ENCODE data around the gene IL36A.

IL36A gene, protein sequence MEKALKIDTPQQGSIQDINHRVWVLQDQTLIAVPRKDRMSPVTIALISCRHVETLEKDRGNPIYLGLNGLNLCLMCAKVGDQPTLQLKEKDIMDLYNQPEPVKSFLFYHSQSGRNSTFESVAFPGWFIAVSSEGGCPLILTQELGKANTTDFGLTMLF
- total RNA-seq: 0 to 0.67 (median 0) reads per million in 9 experiments

GRCh38 chr2:113005030-113005509 lies at the start of gene IL36A:
IL36A (plus strand) TSS chr2:113005459; CDS start chr2:113005872, 413 bp downstream.
- Mint-ChIP-seq H3K9me3 (peaks cover 4 to 16% of the 10 kb centered on the region in 2 donors), H3K27ac (no peak within 1 kb of the TSS), H3K27me3 (peaks cover 8 to 56% of the 10 kb centered on the region in 2 donors), H3K4me3 (no peak within 1 kb of the TSS), H3K36me3 (ENCODE audit: insufficient read depth) (no peaks in the 10 kb centered on the region), H3K4me1 (ENCODE audit: low read depth in 2 of 2) (no peaks in the 10 kb centered on the region)
- ATAC-seq (replicated peaks): no peak
- DNase-seq: no peak

GRCh38 chr2:112957511-112957910 lies 47.7 kb upstream of the IL36A start:
- no peak overlapping the region for H3K4me3 Mint-ChIP-seq
- no peaks in the 10 kb centered on the region for H3K4me1 Mint-ChIP-seq (ENCODE audit: low read depth in 2 of 2)
- no peaks in the 10 kb centered on the region for H3K9me3 Mint-ChIP-seq
- DNase-seq (no peak), ATAC-seq (replicated peaks) (no peak)
- H3K27ac Mint-ChIP-seq: no peak overlapping the region
- H3K36me3 Mint-ChIP-seq (ENCODE audit: insufficient read depth): no peaks in the 10 kb centered on the region
- H3K27me3 Mint-ChIP-seq: peaks cover 19 to 21% of the 10 kb centered on the region in 2 donors

- Mint-ChIP-seq H3K9me3 (no peaks in the 10 kb centered on the region), H3K4me3 (no peak overlapping the region), H3K27ac (no peak overlapping the region), H3K36me3 (ENCODE audit: insufficient read depth) (no peaks in the 10 kb centered on the region), H3K4me1 (ENCODE audit: low read depth in 2 of 2) (no peaks in the 10 kb centered on the region), H3K27me3 (peaks cover 14 to 31% of the 10 kb centered on the region in 2 donors)
- peak; percentile 18 to 41 (median 21) for DNase-seq
- peak; percentile 73 for ATAC-seq (replicated peaks)
These were observed 46.7 kb upstream of the IL36A start for GRCh38 chr2:112958428-112959108.

GRCh38 chr2:112959109-112959812 lies 46.0 kb upstream of the IL36A start:
- no peaks in the 10 kb centered on the region for H3K4me1 Mint-ChIP-seq (ENCODE audit: low read depth in 2 of 2)
- no peak overlapping the region for H3K4me3 Mint-ChIP-seq
- no peaks in the 10 kb centered on the region for H3K36me3 Mint-ChIP-seq (ENCODE audit: insufficient read depth)
- no peak for ATAC-seq (replicated peaks)
- no peaks in the 10 kb centered on the region for H3K9me3 Mint-ChIP-seq
- peaks cover 18 to 35% of the 10 kb centered on the region in 2 donors for H3K27me3 Mint-ChIP-seq
- H3K27ac Mint-ChIP-seq: no peak overlapping the region
- DNase-seq: no peak

DNA sequence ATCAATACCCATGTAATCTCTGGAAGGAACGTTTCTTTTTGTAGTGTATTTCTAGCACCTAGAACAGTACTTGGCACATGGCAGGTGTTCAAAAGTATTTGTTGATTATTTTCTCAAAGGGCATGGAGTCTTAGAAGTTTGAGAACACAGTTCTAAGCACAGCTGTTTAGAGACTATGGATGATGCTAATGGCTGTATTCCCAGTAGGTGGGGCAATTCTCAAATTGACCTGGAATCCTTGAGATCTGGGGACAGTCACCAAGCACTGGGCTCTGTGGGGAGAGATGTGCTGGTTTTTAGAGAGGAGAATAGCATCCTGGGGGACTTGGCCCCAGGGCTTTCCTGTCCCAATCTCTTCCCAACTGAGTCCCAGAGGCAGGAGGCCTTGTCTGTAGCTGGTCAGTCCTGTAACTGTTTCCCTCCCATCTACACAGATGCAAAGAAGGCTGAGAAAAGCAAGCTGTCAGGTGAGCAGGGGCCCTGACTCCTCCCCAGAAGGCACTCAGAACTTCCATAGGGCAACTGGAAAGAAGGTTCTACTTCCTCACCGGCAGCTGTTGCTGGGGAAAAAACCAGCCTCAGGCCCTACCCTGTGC lies 44.9 kb upstream of the IL36A start:
- Mint-ChIP-seq H3K4me3 (no peak overlapping the region), H3K9me3 (no peaks in the 10 kb centered on the region), H3K4me1 (ENCODE audit: low read depth in 2 of 2) (no peaks in the 10 kb centered on the region), H3K36me3 (ENCODE audit: insufficient read depth) (no peaks in the 10 kb centered on the region), H3K27ac (no peak overlapping the region), H3K27me3 (peaks cover 7 to 24% of the 10 kb centered on the region in 2 donors)
- ATAC-seq (replicated peaks) (no peak), DNase-seq (no peak)

- H3K4me1 Mint-ChIP-seq (ENCODE audit: low read depth in 2 of 2): no peaks in the 10 kb centered on the region
- DNase-seq (no peak), ATAC-seq (replicated peaks) (no peak)
- H3K36me3 Mint-ChIP-seq (ENCODE audit: insufficient read depth): no peaks in the 10 kb centered on the region
- H3K9me3 Mint-ChIP-seq: no peaks in the 10 kb centered on the region
- H3K27me3 Mint-ChIP-seq: peaks cover 12 to 27% of the 10 kb centered on the region in 2 donors
- H3K4me3 Mint-ChIP-seq: no peak overlapping the region
- no peak overlapping the region for H3K27ac Mint-ChIP-seq
These were observed 42.7 kb upstream of the IL36A start for GRCh38 chr2:112962308-112963175.

GRCh38 chr2:112967023-112967422 lies 38.2 kb upstream of the IL36A start:
- Mint-ChIP-seq H3K27ac (no peak overlapping the region), H3K9me3 (no peaks in the 10 kb centered on the region), H3K4me3 (no peak overlapping the region), H3K27me3 (peaks cover 26 to 49% of the 10 kb centered on the region in 2 donors), H3K36me3 (ENCODE audit: insufficient read depth) (no peaks in the 10 kb centered on the region), H3K4me1 (ENCODE audit: low read depth in 2 of 2) (no peaks in the 10 kb centered on the region)
- ATAC-seq (replicated peaks) (no peak), DNase-seq (no peak)

- no peak overlapping the region for H3K4me3 Mint-ChIP-seq
- no peak for ATAC-seq (replicated peaks)
- peaks cover 44 to 59% of the 10 kb centered on the region in 2 donors for H3K27me3 Mint-ChIP-seq
- no peaks in the 10 kb centered on the region for H3K9me3 Mint-ChIP-seq
- H3K36me3 Mint-ChIP-seq (ENCODE audit: insufficient read depth): no peaks in the 10 kb centered on the region
- no peak overlapping the region for H3K27ac Mint-ChIP-seq
- DNase-seq: no peak
- no peaks in the 10 kb centered on the region for H3K4me1 Mint-ChIP-seq (ENCODE audit: low read depth in 2 of 2)
These were observed 32.7 kb upstream of the IL36A start for GRCh38 chr2:112972423-112973086.

GRCh38 chr2:112973156-112973555 lies 32.1 kb upstream of the IL36A start:
- no peak for ATAC-seq (replicated peaks)

GRCh38 chr2:112977559-112978056 lies 27.7 kb upstream of the IL36A start, which contains the start of gene IL36G:
IL36G (plus strand) TSS chr2:112978006; CDS start chr2:112978639, 633 bp downstream.
- Mint-ChIP-seq H3K27ac (no peak within 1 kb of the TSS), H3K4me1 (ENCODE audit: low read depth in 2 of 2) (peaks cover 0 to 5% of the 10 kb centered on the region in 2 donors), H3K36me3 (ENCODE audit: insufficient read depth) (no peaks in the 10 kb centered on the region), H3K9me3 (no peaks in the 10 kb centered on the region), H3K27me3 (peaks cover 28 to 31% of the 10 kb centered on the region in 2 donors), H3K4me3 (no peak within 1 kb of the TSS)
- DNase-seq: no peak
- ATAC-seq (replicated peaks): no peak

More at GRCh38 chr2:112973156-112973555, 32.1 kb upstream of the IL36A start:
- Mint-ChIP-seq H3K27ac (no peak overlapping the region), H3K9me3 (no peaks in the 10 kb centered on the region), H3K36me3 (ENCODE audit: insufficient read depth) (no peaks in the 10 kb centered on the region), H3K4me3 (no peak overlapping the region), H3K27me3 (peaks cover 44 to 59% of the 10 kb centered on the region in 2 donors), H3K4me1 (ENCODE audit: low read depth in 2 of 2) (no peaks in the 10 kb centered on the region)
- no peak for DNase-seq

GRCh38 chr2:112979731-112980130 lies 25.5 kb upstream of the IL36A start:
- ATAC-seq (replicated peaks): no peak
- no peak overlapping the region for H3K4me3 Mint-ChIP-seq
- DNase-seq: no peak
- no peaks in the 10 kb centered on the region for H3K9me3 Mint-ChIP-seq
- no peaks in the 10 kb centered on the region for H3K36me3 Mint-ChIP-seq (ENCODE audit: insufficient read depth)
- H3K27ac Mint-ChIP-seq: no peak overlapping the region
- H3K27me3 Mint-ChIP-seq: peaks cover 24 to 28% of the 10 kb centered on the region in 2 donors
- H3K4me1 Mint-ChIP-seq (ENCODE audit: low read depth in 2 of 2): peaks cover 0 to 7% of the 10 kb centered on the region in 2 donors

GRCh38 chr2:112980537-112980936 lies 24.7 kb upstream of the IL36A start:
- no peak for DNase-seq
- H3K27me3 Mint-ChIP-seq: peaks cover 16 to 20% of the 10 kb centered on the region in 2 donors
- H3K9me3 Mint-ChIP-seq: no peaks in the 10 kb centered on the region
- H3K27ac Mint-ChIP-seq: no peak overlapping the region
- H3K4me1 Mint-ChIP-seq (ENCODE audit: low read depth in 2 of 2): peaks cover 0 to 12% of the 10 kb centered on the region in 2 donors
- H3K4me3 Mint-ChIP-seq: no peak overlapping the region
- no peaks in the 10 kb centered on the region for H3K36me3 Mint-ChIP-seq (ENCODE audit: insufficient read depth)
- ATAC-seq (replicated peaks): no peak
